Endothelial cell of umbilical vein (primary cell): Measurements from ENCODE around the gene R3HDML. TPM values are rescaled to one million over a fixed set of nuclear protein-coding genes. Genes with fewer than 3 reads are reported as not detected.

Source experiments
- BruUV-seq: library from RNA; stranded (reverse); fragments of 400-500 nt; replicated peaks from 2 replicates; lab custom pipeline; 2021; lab: Mats Ljungman, UMichigan
- CTCF ChIA-PET: fragments of 300-600, 350-600 bp; sonication (Branson Sonifier 250); formaldehyde crosslinking; loops from one replicate; lab custom pipeline; 2021; ENCODE audit warnings: antibody characterized with exemption, inconsistent platforms; lab: Charles Lee
- POLR2A ChIA-PET: fragments of 300-600, 350-600 bp; sonication (Branson Sonifier 250); formaldehyde crosslinking; loops from one replicate; lab custom pipeline; 2021; ENCODE audit warnings: antibody characterized with exemption, inconsistent platforms; lab: Charles Lee
- DNase-seq: peaks from one replicate; pipeline ENCODE4 v3.0.0-alpha.2; 2011; ENCODE audit warnings: low read depth, low spot score
- FAIRE-seq: peaks from 2 replicates; lab custom pipeline; 2011; peaks lifted over from hg19 to GRCh38; lab: Jason Lieb, UNC
- H2AFZ ChIP-seq: 2 replicates; pipeline ENCODE4 v1.6.0; 2012; ENCODE audit warnings: low read depth, low read length, control low read depth, inconsistent platforms
- H3K27ac ChIP-seq: 2 replicates; pipeline ENCODE4 v1.5.1; 2011; ENCODE audit warnings: low read depth, mild to moderate bottlenecking, control low read depth, low read length, moderate library complexity; ENCODE audit not compliant: insufficient read depth
- H3K27me3 ChIP-seq, 2 experiments: 2 replicates each; pipeline versions ENCODE4 v1.6.0 to v1.6.1; 2011; ENCODE audit warnings: low read length in 2 of 2, mixed read lengths in 1 of 2; ENCODE audit not compliant: control insufficient read depth in 2 of 2, insufficient read depth in 2 of 2
- H3K36me3 ChIP-seq, 2 experiments: 2 replicates in 1 of 2; 3 replicates in 1 of 2; pipeline ENCODE4 v1.5.1; 2011; ENCODE audit warnings: low read length in 2 of 2, mild to moderate bottlenecking in 1 of 2, moderate library complexity in 1 of 2; ENCODE audit not compliant: control insufficient read depth in 2 of 2, insufficient read depth in 2 of 2; ENCODE audit errors: extremely low read depth in 1 of 2
- H3K4me1 ChIP-seq: 3 replicates; pipeline ENCODE4 v1.5.1; 2011; ENCODE audit warnings: mild to moderate bottlenecking, low read length; ENCODE audit not compliant: control insufficient read depth, insufficient read depth; ENCODE audit errors: extremely low read depth
- H3K4me2 ChIP-seq: 2 replicates; pipeline ENCODE4 v1.6.1; 2011; ENCODE audit warnings: low read length, control low read depth, mixed read lengths; ENCODE audit not compliant: insufficient read depth
- H3K4me3 ChIP-seq, 3 experiments: fragments of 200-600 bp in 1 of 3; sonication (generic), shearing (Covaris generic) in 1 of 3; replicated peaks in 1 of 3; 2 replicates each; pipeline ENCODE4 v1.5.1; 2011 to 2016; ENCODE audit warnings: control low read depth in 3 of 3, low read length in 3 of 3, mild to moderate bottlenecking in 2 of 3, inconsistent platforms in 1 of 3, low read depth in 1 of 3, moderate library complexity in 1 of 3; ENCODE audit not compliant: insufficient read depth in 1 of 3
- H3K79me2 ChIP-seq: 2 replicates; pipeline ENCODE4 v1.6.0; 2012; ENCODE audit warnings: low read length, inconsistent platforms; ENCODE audit not compliant: control insufficient read depth, insufficient read depth
- H3K9ac ChIP-seq: replicated peaks from 2 replicates; pipeline ENCODE3; 2011; ENCODE audit warnings: low read length, control low read depth; ENCODE audit not compliant: insufficient read depth; ENCODE audit errors: extremely low read depth
- H3K9me1 ChIP-seq: replicated peaks from 3 replicates; pipeline ENCODE4 v1.6.0; 2011; ENCODE audit warnings: mild to moderate bottlenecking, low read length; ENCODE audit not compliant: control insufficient read depth, insufficient read depth; ENCODE audit errors: extremely low read depth
- H3K9me3 ChIP-seq: replicated peaks from 2 replicates; pipeline ENCODE4 v1.5.1; 2012; ENCODE audit warnings: low read length, inconsistent platforms; ENCODE audit not compliant: control insufficient read depth, insufficient read depth
- H4K20me1 ChIP-seq: replicated peaks from 2 replicates; pipeline ENCODE3; 2011; ENCODE audit warnings: mild to moderate bottlenecking, low read length; ENCODE audit not compliant: control insufficient read depth, insufficient read depth; ENCODE audit errors: extremely low read depth
- EZH2 ChIP-seq: IDR thresholded peaks from 2 replicates; pipeline ENCODE4 v1.6.1; 2012; ENCODE audit warnings: borderline replicate concordance, low read depth, mild to moderate bottlenecking, moderate library complexity, low read length, inconsistent platforms; ENCODE audit not compliant: severe bottlenecking
- POLR2A ChIP-seq: IDR thresholded peaks from 2 replicates; pipeline ENCODE4 v1.6.1; 2012; ENCODE audit warnings: low read depth, mild to moderate bottlenecking, control low read depth, low read length
- dilution Hi-C: fragments of 300-500 bp; cut with MboI; formaldehyde crosslinking; loops from one replicate; pipeline ENCODE4 v1.15.0; 2019; ENCODE audit warnings: low sequenced_read_pairs; ENCODE audit not compliant: extremely low pct_ligation_motif_present
- intact Hi-C: fragments of 100-400 bp; cut with micrococcal nuclease; formaldehyde crosslinking; loops from one replicate; pipeline ENCODE4 v1.10.0; 2022
- polyA plus RNA-seq, 4 experiments: library from polyadenylated mRNA; depleted of rRNA in 3 of 4; stranded (reverse) in 3 of 4; unstranded in 1 of 4; fragments of >200 nt; gene quantifications; 2 replicates each; pipeline versions ENCODE4 v1.2.1 to v1.2.3, GENCODE V29; 2011 to 2012; ENCODE audit warnings: missing spikeins in 1 of 4
- total RNA-seq: library from RNA; stranded (reverse); gene quantifications from 2 replicates; pipeline ENCODE4 v1.2.3, GENCODE V29; 2021

R3HDML gene
- total and polyA plus RNA-seq, 2 donors (not counting 3 experiments of a cell fraction or from before 2014, with no cell fraction given): not detected

GRCh38 chr20:44304383-44304782 lies 32.5 kb upstream of the R3HDML start:
- Histone ChIP-seq H3K9me1 (no peaks in the 10 kb centered on the region), H3K36me3 (no peaks in the 10 kb centered on the region), H4K20me1 (no peaks in the 10 kb centered on the region), H3K27ac (no peak overlapping the region), H2AFZ (no peak overlapping the region), H3K9me3 (no peaks in the 10 kb centered on the region), H3K4me2 (no peak overlapping the region), H3K79me2 (no peaks in the 10 kb centered on the region), H3K9ac (no peak overlapping the region), H3K4me1 (no peaks in the 10 kb centered on the region), H3K4me3 (no peak overlapping the region), H3K27me3 (no peaks in the 10 kb centered on the region)
- dilution Hi-C loops: no loop called here
- FAIRE-seq: no peak
- no peak for DNase-seq
- ChIA-PET CTCF (no interaction called here), POLR2A (no interaction called here)
- BruUV-seq: no TSS peak
- TF ChIP-seq EZH2: no peak
- intact Hi-C loops: no loop called here

GRCh38 chr20:44306927-44307326 lies 29.9 kb upstream of the R3HDML start:
- H3K4me2 ChIP-seq: no peak overlapping the region
- peaks cover 2% of the 10 kb centered on the region for H3K79me2 ChIP-seq
- H2AFZ ChIP-seq: no peak overlapping the region
- ChIA-PET POLR2A (no interaction called here), CTCF (interaction anchor here (1.2 kb wide), 1 partner anchor 13 kb away, joined by 3 read pairs; no protein-coding TSS in a partner anchor)
- intact Hi-C loops: no loop called here
- no peaks in the 10 kb centered on the region for H3K36me3 ChIP-seq
- peaks cover 8% of the 10 kb centered on the region for H3K4me1 ChIP-seq
- no peak for TF ChIP-seq POLR2A
- H3K27ac ChIP-seq: no peak overlapping the region
- H3K9me1 ChIP-seq: no peaks in the 10 kb centered on the region
- no TSS peak for BruUV-seq
- dilution Hi-C loops: no loop called here
- H3K9ac ChIP-seq: no peak overlapping the region
- FAIRE-seq (no peak), DNase-seq (no peak)
- no peak overlapping the region for H3K4me3 ChIP-seq
- no peaks in the 10 kb centered on the region for H4K20me1 ChIP-seq
- no peaks in the 10 kb centered on the region for H3K9me3 ChIP-seq
- H3K27me3 ChIP-seq: no peaks in the 10 kb centered on the region
